SHP77 (cell line): ENCODE measurements around the gene CADM3.

Experiments used
- DNase-seq, 2 experiments: peaks; one replicate each; lab custom pipeline; 2025; lab: John Stamatoyannopoulos, UW

The CADM3 gene

GRCh38 chr1:159173320-159173719 is 1.9 kb downstream of the CADM3 start:
- no peak for DNase-seq

GRCh38 chr1:159175571-159175970 is 4.2 kb downstream of the CADM3 start:
- no peak for DNase-seq

GRCh38 chr1:159177272-159177907 is 6.0 kb downstream of the CADM3 start:
- no peak for DNase-seq

GRCh38 chr1:159179906-159180305 is 8.5 kb downstream of the CADM3 start:
- DNase-seq = no peak

- DNase-seq = no peak
Measured at GRCh38 chr1:159180516-159180915, 9.1 kb downstream of the CADM3 start.

GRCh38 chr1:159181328-159182024 is 10.1 kb downstream of the CADM3 start:
- no peak for DNase-seq

GRCh38 chr1:159184201-159184600 is 12.8 kb downstream of the CADM3 start:
- DNase-seq = no peak

- DNase-seq = no peak
Measured at GRCh38 chr1:159185121-159185520, 13.7 kb downstream of the CADM3 start.

GRCh38 chr1:159187033-159187432 is 15.6 kb downstream of the CADM3 start:
- no peak for DNase-seq

GRCh38 chr1:159187647-159188374 is 16.4 kb downstream of the CADM3 start:
- no peak for DNase-seq

GRCh38 chr1:159188375-159188788 is 17.0 kb downstream of the CADM3 start:
- peak; percentile 7 to 29 for DNase-seq

GRCh38 chr1:159190441-159190840 is 19.0 kb downstream of the CADM3 start:
- no peak for DNase-seq

- DNase-seq = no peak
Measured at GRCh38 chr1:159196543-159196942, 25.1 kb downstream of the CADM3 start.

- peak; percentile 17 to 42 for DNase-seq
Measured at GRCh38 chr1:159197561-159198557, 26.4 kb downstream of the CADM3 start.

- no peak for DNase-seq
Measured at GRCh38 chr1:159199901-159200300, 28.5 kb downstream of the CADM3 start.

GRCh38 chr1:159200769-159201168 is 29.4 kb downstream of the CADM3 start:
- no peak for DNase-seq

- DNase-seq = no peak
Measured at GRCh38 chr1:159201642-159202041, 30.2 kb downstream of the CADM3 start.

GRCh38 chr1:159203610-159204009 is 32.2 kb downstream of the CADM3 start:
- no peak for DNase-seq

- no peak for DNase-seq
Measured at GRCh38 chr1:159204161-159205141, 33.0 kb downstream of the CADM3 start, which contains the start of gene ACKR1. TSS of gene ACKR1 (plus strand) at chr1:159204875. CDS start at chr1:159204960, 85 bp downstream.

GRCh38 chr1:159205225-159205624 is 33.8 kb downstream of the CADM3 start:
- no peak for DNase-seq
